Skeletal muscle cell (primary cell): ENCODE results near the gene DVL1.
"Not testable (repeated sequence)": the region's sequence is repeated elsewhere in the genome, so short reads cannot be mapped to it uniquely, and the experiment has no call there.

Experiments
- DNase-seq: peaks from one replicate; pipeline ENCODE4 v3.0.0-alpha.2; 2010; ENCODE audit warnings: low read depth
- H3K4me3 ChIP-seq: 2 replicates; pipeline ENCODE4 v1.5.1; 2011; ENCODE audit warnings: low read depth, mild to moderate bottlenecking, control low read depth, low read length, moderate library complexity

The DVL1 gene

DNA sequence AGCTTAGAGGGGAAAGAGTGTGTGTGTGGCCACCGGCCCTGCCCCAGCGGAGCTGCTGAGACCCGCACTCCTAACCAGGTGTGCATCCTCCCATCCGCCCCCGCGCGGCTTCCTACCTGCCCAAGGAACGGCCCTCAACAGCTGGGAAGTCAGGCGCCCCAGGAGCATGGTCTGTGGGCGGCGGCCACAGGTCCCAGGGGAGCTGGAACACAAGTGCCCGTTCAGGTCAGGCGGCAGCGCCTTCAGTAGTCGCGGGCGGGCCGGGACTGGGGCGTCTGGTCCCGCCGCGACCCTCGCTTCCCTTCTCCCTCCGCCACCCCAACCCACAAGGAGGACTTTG, 25.3 kb upstream of the DVL1 start:
- no peak for DNase-seq
- peak overlapping the region; percentile 94 for H3K4me3 ChIP-seq

DNA sequence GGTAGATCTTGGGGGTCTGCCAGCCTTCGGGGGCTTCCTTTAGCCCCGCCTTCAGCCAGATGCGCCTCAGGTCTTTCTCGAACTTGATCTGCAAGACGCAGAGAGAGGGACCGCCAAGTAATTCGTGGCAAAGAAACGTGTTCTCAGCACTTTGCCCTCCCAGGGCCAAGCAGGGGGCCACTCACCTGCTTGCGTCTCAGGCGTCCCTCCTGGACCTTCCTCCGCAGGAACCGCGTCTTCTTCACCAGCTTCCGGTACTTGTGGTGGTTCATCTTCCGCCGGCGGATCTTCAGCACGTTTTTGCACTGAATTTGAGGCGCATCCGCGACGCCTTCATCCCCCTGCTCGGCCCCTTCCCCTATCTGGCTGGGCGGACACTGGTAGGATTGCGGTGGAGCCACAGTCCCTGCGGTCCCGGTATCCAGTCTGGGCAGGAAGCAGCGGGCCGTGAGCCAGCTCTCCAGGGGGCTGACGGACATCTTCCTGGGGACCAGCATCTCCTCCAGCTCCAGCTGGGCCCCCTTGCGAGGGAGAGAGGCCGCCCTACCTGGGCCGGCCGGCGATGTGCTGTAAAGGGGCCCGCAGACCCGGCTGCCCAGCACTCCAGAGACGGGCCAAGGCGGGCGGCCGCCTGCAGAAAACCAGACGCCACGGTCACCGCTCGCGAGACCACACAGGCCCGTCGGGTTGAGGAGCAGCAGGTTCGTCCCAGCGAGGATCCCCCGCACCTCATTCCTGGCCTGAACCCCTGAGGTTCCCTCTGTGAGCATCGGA, 24.8 kb upstream of the DVL1 start:
- peak overlapping the region; percentile 94 for H3K4me3 ChIP-seq

DNA sequence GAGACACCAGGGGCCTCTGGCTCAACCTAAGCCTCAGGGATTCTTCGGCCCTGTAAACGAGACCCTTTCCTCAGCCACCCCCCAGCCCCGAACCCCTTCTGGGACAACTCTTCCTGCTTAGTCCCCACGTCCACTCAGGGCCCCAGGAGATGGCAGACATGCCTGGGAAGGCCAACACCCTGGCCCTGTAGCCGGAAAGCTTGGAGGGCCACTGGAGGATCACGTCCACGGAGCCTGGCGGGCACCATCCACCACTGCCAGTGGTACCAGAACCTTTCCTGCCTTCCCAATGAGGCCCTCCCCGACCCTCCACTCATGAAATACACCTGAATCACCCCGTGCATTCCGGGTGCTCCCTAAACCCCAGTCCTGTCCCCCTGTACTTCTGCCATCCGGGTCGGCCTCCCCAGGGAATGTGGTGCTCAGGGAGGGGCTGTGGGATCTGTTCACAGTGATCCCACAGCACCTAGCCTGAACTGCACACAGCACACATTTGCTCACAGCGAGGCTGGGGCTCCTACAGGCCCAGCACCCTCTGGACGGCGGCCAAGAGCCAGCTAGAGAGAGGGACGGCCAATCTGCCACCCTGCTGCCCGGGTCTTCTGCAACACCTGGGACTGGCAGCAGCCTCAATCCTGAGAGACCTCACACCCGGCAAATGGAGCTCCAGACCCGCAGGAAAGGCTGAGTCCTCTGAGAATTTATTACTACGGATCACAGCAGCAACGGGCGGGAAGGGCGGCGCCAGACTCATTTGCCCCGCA, 24.0 kb upstream of the DVL1 start:
- no peak for DNase-seq

More for the DNA sequence above, 24.8 kb upstream of the DVL1 start:
- DNase-seq = no peak

DNA sequence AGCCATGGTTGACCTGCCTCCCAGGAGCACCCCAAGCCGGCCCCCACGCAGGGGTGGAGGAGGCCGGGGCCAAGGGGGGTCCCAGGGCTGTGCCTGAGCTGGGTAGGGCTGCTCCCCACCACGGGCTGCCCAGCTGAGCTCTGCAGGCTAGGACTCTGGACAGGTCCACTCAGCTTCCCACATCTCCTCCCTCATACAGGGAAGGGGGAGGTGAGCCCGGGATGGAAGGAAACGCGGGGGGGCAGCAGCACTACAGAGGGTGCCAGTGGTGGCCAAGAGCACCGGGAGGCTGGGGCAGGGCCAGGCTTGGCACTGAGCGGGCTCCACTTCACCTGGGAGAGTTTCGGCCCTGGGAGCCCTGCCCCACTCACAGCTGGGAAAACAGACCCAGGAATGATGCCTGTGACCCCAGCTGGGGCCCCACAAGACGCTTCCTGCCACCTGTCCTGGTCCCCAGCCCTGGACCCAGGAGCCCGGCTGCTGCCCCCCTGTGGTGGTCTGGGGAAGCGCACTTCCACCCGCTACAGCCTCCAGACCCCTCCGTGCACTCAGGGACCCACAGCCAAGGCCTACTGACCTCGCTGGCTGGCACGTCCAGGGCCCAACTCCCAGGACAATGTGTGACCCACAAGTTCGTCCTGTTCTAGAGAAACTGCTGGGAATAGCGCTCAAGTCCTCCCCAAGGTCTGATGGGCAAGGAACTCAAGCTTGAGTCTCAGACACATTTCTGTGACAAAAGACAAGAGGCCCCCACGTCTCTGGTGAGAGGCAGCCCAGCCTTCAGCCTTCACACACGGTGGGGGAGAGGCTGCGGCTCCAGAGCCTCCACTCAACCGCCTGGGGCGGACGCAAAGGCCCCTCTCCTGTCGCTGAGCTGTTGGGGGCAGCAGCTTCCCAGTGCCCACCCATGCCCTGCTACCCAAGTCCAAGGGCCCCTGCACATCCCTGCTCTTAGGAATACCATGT, 22.8 kb upstream of the DVL1 start:
- DNase-seq = no peak
- no peak overlapping the region for H3K4me3 ChIP-seq

More for the DNA sequence above, 24.0 kb upstream of the DVL1 start:
- H3K4me3 ChIP-seq = no peak overlapping the region

DNA sequence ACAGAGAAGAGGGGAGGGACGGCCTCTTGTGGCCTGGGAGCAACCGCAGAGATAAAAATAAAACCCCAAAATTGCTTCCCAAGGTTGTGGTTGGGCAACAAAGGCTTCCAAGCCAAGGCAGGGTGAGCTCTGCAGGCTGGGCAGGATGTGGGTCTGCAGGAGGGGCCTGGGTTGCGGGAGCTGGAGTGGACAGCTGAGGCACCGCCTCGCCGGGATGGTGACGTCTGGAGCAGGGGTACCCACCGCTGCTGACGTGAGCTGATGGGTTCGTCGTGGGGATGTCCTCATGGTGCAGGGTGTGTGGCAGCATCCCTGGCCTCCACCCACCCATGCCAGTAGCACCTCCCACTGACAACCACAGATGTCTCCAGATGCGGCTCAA, 22.1 kb upstream of the DVL1 start:
- no peak overlapping the region for H3K4me3 ChIP-seq
- no peak for DNase-seq

DNA sequence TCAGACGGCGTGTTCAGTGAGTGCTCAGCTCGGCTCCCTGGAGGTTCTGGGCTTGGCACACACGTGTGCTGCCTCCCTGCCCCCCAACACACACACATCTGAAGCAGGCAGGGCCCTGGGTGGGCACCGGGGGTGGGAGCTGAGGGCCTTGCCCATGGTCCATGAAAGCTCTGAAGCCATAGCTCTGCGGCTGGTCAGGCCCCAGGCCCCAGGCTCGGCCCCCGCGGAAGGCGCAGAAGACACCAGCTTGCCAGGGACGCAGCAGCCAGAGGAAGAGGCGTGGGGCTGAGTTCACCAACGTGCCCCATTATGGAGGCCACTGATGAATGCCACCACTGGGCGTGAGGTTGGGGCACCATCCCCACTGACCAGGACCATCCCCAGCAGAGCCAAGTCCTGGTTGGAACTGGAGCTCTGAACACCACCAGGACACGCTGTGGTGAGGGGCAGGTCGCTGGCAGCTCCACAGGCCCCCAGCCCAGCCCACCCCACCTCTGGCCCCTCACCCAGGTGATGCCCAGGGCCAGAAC, 21.6 kb upstream of the DVL1 start:
- H3K4me3 ChIP-seq = no peak overlapping the region
- DNase-seq = no peak

DNA sequence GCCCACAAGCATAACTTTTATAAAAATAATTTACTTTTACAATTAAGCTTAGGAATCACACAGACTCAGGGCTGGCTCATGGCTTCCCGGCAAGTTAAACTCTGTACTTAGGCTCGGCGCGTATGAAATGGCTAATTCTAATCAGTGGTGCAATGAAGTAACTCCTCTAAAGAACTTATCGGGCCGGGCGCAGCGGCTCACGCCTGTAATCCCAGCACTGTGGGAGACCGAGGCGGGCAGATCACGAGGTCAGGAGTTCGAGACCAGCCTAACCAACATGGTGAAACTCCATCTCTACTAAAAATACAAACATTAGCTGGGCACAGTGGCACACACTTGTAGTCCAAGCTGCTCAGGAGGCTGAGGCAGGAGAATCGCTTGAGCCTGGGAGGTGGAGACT, 20.9 kb upstream of the DVL1 start:
- H3K4me3 ChIP-seq, DNase-seq: not testable (repeated sequence)

DNA sequence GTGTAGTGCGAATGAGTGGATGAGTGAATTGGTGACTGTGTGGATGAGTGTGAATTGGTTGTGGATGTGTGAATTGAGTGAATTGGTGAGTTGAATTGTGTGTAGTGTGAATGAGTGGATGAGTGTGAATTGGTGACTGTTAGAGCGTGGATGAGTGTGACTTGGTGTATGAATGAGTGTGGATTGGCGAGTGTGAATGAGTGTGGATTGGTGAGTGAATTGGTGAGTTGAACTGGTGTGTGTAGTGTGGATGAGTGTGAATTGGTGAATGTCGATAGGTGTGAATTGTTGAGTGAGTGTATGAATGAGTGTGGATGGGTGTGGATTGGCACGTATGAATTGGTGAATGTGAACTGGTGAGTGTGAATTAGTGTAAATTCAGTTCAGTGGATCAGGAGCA, 18.1 kb upstream of the DVL1 start:
- H3K4me3 ChIP-seq = no peak overlapping the region
- DNase-seq = no peak

DNA sequence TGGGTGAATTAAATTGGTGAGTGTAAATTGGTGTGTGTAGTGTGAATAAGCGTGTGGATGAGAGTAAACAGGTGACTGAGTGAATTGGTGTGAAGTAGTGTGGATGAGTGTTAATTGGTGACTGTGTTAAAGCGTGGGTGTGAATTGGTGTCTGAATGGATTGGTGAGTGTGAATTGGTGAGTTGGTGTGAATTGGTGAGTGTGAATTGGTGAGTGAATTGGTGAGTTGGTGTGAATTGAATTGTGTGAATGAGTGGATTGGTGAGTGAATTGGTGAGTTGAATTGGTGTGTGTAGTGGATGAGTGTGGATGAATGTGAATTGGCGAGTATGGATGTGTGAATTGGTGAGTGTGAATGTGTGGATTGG, 17.5 kb upstream of the DVL1 start:
- no peak for DNase-seq
- H3K4me3 ChIP-seq = no peak overlapping the region

DNA sequence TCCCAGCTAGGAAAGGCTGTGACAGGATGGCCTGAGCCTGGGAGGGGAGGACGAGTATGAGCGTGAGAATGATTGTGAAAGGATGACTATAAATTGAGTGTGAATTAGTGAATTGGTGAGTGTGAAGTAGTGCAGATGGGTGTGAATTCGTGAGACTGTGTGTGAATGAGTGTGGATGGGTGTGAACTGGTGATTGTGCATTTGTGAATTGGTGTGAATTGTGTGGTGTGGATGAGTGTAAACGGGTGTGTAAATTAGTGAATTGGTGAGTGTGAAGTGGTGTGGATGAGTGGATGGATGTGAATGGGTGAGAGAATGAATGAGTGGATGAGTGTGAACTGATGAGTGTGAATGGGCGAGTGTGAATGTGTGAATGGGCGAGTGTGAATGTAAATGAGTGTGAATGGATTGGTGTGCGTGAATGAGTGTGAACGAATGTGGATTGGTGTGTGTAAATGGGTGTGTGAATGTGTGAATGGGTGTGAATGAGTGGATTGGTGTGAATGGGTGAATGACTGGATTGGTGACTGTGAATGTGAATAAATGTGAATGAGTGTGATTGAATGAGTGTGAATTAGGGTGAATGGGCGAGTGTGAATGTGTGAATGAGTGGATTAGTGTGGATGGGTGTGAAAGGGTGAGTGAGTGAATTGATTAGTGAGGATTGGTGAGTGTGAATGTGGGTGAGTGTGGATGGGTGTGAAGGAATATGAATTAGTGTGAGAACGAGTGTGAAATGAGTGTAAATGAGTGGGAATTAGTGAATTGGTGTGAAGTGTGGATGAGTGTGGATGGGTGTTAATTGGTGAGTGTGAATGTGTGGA, 16.9 kb upstream of the DVL1 start:
- H3K4me3 ChIP-seq = no peak overlapping the region
- DNase-seq = no peak

DNA sequence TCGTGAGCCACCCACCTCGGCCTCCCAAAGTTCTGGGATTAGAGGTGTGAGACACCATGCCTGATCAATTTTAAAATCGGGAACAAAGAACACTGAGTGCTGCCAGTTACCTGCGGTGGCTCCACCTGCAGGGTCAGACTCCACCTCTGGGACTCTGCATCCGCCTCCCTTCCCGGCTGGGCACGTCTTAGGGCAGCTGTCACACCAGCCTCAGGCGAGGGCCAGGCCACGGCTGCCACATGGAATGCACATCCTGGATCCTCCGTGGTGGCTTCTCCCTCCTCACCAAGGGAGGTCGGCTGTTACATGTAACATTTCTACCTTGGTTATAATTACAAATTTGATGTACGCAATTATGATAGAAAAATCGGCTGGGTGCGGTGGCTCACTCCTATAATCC, 15.0 kb upstream of the DVL1 start:
- no peak overlapping the region for H3K4me3 ChIP-seq
- DNase-seq = no peak

DNA sequence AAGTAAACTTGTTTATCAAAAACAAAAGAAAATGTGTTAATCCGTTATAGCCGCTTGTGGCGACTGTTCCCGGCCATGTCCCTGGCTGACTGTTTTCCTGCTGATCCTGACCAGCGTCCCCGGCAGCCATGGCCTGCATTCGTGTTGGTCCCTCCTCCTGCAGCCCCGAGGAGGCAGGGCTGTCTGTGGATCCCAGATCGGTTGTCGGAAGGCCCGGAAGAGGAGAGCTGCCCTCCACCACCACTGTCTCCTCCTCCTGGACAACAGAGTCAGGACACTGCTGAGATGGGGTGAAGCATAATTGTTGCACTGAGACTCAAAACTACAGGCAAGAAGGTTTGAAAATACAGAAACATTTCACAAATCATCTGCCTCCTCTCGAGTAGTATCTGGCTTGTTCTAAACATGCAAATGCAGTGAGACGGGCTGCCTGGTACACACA, 12.8 kb upstream of the DVL1 start:
- no peak overlapping the region for H3K4me3 ChIP-seq
- peak; percentile 52 for DNase-seq

DNA sequence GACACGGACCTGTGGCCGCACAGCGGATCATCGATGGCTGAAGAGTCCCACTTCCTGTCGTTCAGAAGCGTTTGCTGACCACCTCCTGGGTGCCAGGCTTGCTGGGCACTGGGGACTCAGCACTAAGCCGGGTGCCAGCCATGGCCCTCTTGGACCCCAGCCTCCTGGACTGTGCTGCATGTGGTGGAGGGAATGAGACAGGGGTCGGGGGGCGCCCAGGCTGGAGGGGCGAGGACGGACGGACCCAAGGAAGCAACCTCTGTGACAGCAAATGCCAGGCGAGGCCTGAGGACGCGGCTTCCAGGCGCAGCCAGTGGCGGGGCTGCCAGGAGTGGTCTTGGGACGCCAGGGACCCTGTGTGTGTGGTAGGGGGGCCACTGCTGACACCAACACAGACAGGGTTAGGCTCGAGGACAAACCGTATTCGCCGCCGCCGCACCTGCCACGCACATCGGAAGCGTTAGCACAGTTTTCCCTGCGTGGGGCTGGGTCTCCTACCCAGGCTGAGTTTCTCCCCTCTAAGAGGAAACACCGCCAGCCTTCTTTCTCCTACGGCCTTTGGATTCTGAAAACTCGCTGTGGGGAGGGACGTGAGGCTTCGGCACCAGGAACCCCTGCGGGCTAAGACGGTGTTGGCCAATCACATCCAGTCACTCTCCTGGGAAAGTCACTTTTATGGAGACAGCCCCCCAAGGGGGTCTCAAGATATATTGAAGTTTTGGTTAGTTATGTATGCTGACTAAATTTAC, 12.2 kb upstream of the DVL1 start:
- no peak overlapping the region for H3K4me3 ChIP-seq

DNA sequence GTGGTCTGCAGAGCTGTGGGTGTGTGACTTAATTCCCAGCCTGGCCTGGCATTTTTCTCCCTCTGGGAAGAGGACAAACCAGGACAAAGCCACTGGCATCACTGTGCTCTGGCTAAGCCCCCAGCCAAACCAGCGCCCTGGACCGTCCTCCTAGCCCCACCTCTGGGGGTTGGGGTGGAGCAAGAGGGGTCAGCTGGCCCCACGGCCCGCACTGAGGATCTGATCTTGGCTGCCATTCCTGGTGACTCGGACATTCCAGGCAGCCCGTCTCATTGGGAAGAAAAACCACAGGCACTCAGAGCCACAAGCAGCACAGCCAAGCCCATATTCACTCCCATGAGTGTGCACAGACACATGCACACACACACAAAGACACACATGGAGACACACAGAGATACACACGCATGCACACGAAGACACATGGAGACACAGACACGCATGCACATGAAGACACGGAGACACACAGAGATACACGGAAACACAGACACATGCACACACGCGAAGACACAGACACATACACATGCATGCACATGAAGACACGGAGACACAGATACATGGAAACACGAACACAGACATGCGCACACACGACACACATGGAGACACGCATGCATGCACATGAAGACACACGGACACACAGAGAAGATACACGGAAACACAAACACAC, 11.4 kb upstream of the DVL1 start:
- H3K4me3 ChIP-seq = no peak overlapping the region

More for the DNA sequence above, 12.2 kb upstream of the DVL1 start:
- DNase-seq = no peak

DNA sequence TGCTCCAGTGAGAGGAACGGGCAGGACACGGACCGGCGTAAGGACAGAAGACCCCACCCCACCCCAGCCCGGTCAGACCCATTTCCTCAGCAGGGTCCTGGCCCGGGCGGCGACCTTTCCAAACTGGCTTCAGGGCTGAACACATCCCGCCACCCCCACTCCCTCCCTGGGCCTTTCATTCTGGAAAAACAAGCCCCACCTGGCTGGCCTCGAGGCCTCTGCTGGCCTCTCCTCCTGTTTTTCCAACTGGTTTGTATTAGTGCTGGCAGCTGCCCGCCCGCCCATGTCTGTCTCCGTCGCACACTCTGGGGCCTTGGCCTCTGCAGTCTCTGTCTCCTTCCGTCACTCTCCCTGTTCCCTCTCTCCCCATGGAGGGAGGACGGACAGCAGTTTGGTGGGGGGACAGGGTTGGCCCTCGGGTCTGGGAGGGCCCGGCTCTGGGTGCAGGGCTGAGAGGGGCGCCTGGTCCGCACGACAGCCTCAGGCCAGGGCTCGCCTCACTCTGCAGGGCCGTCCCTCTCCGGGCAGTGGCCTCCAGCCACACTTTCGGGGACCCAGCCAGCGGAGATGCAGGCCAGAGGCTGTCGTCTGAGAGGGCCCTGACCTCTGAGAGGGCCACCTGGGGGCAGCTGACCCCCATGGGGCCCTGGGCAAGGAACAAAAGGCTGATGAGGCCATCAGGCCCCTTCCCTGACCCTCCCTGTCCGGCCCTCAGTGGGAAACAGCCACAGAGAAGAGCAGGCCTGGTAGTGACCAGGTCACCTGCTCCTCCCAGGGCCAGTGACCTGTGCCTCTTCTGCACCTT, 10.6 kb upstream of the DVL1 start:
- no peak for DNase-seq
- H3K4me3 ChIP-seq = no peak overlapping the region

More for the DNA sequence above, 11.4 kb upstream of the DVL1 start:
- DNase-seq = peak; percentile 68

DNA sequence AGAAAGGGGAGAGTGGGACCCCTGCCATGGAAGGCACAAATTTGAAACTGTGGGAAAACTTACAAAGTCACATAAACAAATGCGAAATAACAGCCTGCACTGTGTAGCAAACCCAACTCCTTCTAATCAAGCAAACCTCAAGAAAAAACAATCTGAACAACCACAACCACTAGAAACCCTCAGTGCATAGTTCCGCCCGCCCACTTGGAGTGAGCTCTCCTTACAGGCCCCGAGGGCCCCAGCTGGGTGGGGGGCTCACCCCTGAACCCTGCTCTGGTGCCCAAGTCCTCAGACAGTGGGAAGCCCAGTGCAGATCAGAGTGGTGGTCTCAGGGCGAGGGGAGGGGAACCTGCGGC, 10.1 kb upstream of the DVL1 start:
- no peak for DNase-seq
- peak overlapping the region; percentile 80 for H3K4me3 ChIP-seq
